ENCODE results near the gene GGN.

DNA sequence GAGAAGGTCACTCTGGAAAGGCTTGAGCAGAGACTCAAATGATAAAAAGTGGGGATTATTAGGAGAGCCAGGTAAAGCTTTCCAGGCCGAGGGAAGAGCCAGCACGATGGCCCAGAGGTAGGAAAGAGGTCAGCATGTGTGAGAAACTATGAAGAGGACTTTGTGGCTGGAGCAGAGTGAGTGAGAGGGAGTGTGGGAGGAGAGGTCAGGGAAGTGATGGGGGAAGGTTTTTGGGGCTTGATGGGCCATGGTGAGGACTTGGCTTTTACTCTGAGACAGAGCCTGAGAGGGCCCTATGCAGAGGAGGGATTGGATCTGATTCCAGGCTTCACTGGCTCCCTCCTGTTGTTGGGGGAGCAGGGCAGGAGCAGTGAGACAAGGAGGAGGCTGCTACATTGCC lies 46.9 kb downstream of the GGN start:
- TF ChIP-seq, protein P1, sequence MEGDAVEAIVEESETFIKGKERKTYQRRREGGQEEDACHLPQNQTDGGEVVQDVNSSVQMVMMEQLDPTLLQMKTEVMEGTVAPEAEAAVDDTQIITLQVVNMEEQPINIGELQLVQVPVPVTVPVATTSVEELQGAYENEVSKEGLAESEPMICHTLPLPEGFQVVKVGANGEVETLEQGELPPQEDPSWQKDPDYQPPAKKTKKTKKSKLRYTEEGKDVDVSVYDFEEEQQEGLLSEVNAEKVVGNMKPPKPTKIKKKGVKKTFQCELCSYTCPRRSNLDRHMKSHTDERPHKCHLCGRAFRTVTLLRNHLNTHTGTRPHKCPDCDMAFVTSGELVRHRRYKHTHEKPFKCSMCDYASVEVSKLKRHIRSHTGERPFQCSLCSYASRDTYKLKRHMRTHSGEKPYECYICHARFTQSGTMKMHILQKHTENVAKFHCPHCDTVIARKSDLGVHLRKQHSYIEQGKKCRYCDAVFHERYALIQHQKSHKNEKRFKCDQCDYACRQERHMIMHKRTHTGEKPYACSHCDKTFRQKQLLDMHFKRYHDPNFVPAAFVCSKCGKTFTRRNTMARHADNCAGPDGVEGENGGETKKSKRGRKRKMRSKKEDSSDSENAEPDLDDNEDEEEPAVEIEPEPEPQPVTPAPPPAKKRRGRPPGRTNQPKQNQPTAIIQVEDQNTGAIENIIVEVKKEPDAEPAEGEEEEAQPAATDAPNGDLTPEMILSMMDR (IDR thresholded peaks at IDR 0.05), result no peak
- no peak for TF ChIP-seq POLR2A (IDR thresholded peaks at IDR 0.05)

All from Peyer's patch (tissue), 4 donors.